GM19468 (cell line): ENCODE measurements around the gene PCDHB6.
"Not testable (repeated sequence)": the region's sequence is repeated elsewhere in the genome, so short reads cannot be mapped to it uniquely, and the experiment has no call there.

Experiments used
- ATAC-seq: cut with Tn5 transposase; IDR thresholded peaks from one replicate; pipeline ENCODE4 v1.9.1; 2021; ENCODE audit warnings: mild to moderate bottlenecking, moderate library complexity, moderate number of reproducible peaks; ENCODE audit not compliant: unreplicated experiment; ENCODE audit errors: extremely low read depth

The PCDHB6 gene

GRCh38 chr5:141157356-141157755 is 7.5 kb downstream of the PCDHB6 start:
- ATAC-seq = not testable (repeated sequence)

- ATAC-seq = not testable (repeated sequence)
Observed at GRCh38 chr5:141157901-141158300, 8.0 kb downstream of the PCDHB6 start.

GRCh38 chr5:141172381-141173204 is 22.7 kb downstream of the PCDHB6 start, which contains the start of gene PCDHB7:
TSS of gene PCDHB7 (plus strand) at chr5:141172644. CDS start at chr5:141172836, 192 bp downstream.
- ATAC-seq = no peak

GRCh38 chr5:141174291-141175104 is 24.6 kb downstream of the PCDHB6 start:
- not testable (repeated sequence) for ATAC-seq

GRCh38 chr5:141175933-141176332 is 26.1 kb downstream of the PCDHB6 start:
- no peak for ATAC-seq

- not testable (repeated sequence) for ATAC-seq
Observed at GRCh38 chr5:141177577-141178191, 27.8 kb downstream of the PCDHB6 start, which contains the start of gene PCDHB8. TSS of gene PCDHB8 (plus strand) at chr5:141177790. CDS start at chr5:141178035, 245 bp downstream.

DNA sequence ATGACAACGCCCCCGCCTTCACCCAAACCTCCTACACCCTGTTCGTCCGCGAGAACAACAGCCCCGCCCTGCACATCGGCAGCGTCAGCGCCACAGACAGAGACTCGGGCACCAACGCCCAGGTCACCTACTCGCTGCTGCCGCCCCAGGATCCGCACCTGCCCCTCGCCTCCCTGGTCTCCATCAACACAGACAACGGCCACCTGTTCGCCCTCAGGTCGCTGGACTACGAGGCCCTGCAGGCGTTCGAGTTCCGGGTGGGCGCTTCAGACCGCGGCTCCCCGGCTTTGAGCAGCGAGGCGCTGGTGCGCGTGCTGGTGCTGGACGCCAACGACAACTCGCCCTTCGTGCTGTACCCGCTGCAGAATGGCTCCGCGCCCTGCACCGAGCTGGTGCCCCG is 29.5 kb downstream of the PCDHB6 start:
- not testable (repeated sequence) for ATAC-seq

- not testable (repeated sequence) for ATAC-seq
Observed at GRCh38 chr5:141179876-141180275, 30.0 kb downstream of the PCDHB6 start.

DNA sequence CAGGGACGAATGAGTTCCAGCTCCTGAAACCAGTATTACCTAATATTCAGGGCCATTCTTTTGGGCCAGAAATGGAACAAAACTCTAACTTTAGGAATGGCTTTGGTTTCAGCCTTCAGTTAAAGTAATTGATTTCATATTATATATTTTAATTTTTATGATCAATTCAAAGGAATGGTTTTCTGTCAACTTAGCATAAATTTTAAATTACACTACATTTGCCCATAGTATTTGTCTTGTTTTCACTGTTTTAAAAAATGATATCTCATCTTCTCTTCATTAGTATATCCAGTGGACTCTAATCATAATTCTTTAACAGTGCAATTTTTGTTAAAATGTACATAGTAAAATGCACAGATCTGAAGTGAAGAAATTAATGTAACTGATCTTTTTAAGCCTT is 30.5 kb downstream of the PCDHB6 start:
- no peak for ATAC-seq

DNA sequence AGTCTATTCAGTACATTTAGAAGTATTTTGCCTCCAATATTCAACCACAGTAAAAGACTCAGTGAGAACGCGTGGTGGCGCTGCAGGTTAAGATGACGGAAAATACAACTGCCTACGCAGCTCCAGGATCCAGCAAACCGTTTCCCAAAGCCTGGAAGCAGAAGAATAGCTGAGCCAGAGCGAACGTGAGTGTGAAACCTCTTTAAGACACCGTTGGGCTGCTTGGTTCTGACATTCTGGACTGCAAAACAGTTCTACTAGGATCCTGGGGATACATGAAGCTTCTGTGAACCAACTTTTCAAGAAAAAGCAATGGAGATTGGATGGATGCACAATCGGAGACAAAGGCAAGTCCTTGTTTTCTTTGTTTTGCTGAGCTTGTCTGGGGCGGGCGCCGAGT is 32.4 kb downstream of the PCDHB6 start, which contains the start of gene PCDHB16:
PCDHB16 (plus strand) TSS at position 140 of the 400 bp plus-strand sequence; CDS start at position 313, 173 bp downstream.
- ATAC-seq = no peak

DNA sequence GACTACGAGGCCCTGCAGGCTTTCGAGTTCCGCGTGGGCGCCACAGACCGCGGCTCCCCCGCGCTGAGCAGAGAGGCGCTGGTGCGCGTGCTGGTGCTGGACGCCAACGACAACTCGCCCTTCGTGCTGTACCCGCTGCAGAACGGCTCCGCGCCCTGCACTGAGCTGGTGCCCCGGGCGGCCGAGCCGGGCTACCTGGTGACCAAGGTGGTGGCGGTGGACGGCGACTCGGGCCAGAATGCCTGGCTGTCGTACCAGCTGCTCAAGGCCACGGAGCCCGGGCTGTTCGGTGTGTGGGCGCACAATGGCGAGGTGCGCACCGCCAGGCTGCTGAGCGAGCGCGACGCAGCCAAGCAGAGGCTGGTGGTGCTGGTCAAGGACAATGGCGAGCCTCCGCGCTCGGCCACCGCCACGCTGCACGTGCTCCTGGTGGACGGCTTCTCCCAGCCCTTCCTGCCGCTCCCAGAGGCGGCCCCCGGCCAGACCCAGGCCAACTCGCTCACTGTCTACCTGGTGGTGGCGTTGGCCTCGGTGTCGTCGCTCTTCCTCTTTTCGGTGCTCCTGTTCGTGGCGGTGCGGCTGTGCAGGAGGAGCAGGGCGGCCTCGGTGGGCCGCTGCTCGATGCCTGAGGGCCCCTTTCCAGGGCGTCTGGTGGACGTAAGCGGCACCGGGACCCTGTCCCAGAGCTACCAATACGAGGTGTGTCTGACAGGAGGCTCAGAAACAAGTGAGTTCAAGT is 34.4 kb downstream of the PCDHB6 start:
- not testable (repeated sequence) for ATAC-seq

- ATAC-seq = no peak
Observed at GRCh38 chr5:141186897-141187512, 37.1 kb downstream of the PCDHB6 start, which contains the start of gene PCDHB9. TSS of gene PCDHB9 (plus strand) at chr5:141187161. CDS start at chr5:141187319, 158 bp downstream.

- ATAC-seq = not testable (repeated sequence)
Observed at GRCh38 chr5:141188682-141189081, 38.8 kb downstream of the PCDHB6 start.

DNA sequence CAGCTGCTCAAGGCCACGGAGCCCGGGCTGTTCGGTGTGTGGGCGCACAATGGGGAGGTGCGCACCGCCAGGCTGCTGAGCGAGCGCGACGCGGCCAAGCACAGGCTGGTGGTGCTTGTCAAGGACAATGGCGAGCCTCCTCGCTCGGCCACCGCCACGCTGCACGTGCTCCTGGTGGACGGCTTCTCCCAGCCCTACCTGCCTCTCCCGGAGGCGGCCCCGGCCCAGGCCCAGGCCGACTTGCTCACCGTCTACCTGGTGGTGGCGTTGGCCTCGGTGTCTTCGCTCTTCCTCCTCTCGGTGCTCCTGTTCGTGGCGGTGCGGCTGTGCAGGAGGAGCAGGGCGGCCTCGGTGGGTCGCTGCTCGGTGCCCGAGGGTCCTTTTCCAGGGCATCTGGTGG is 39.3 kb downstream of the PCDHB6 start:
- ATAC-seq = not testable (repeated sequence)

DNA sequence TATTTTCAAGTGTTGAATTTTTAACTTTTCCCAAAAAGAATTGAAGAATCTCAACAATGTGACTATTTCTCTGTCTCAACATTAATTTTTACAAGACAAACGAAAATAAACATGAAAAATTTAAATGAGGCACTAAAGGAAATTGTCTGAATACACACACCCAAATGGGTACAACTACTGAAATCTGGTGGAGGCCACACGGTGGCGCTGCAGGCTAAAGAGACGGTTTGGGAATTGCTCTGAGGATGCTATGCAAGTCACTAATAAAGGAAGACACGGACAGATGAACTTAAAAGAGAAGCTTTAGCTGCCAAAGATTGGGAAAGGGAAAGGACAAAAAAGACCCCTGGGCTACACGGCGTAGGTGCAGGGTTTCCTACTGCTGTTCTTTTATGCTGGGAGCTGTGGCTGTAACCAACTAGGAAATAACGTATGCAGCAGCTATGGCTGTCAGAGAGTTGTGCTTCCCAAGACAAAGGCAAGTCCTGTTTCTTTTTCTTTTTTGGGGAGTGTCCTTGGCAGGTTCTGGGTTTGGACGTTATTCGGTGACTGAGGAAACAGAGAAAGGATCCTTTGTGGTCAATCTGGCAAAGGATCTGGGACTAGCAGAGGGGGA is 42.4 kb downstream of the PCDHB6 start, which contains the start of gene PCDHB10:
PCDHB10 (plus strand) TSS at position 244 of the 616 bp plus-strand sequence; CDS start at position 444, 200 bp downstream.
- ATAC-seq = no peak

- not testable (repeated sequence) for ATAC-seq
Observed at GRCh38 chr5:141194332-141194731, 44.5 kb downstream of the PCDHB6 start.

DNA sequence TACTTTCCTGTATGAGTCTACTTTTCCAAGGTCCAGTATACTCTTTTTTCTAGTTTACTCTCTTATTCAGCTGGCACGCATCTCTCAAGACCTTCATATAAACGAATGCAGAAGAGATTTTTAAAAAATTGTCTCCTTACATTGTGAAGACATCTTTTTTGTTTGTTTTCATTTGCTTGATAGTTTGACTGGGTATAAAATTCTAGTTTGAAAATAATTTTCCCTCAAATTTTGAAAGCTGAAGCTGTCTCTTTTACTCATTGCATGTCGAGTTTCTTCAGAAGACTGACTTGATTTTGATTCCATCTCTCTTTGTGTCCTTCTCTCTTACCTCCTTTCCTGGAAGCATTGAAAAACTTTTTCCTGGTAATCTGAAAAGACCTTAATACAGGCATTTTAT is 46.5 kb downstream of the PCDHB6 start:
- ATAC-seq = no peak
